PC-3 (cell line): Measurements from ENCODE around the gene SLC39A8. TPM values are rescaled to one million over a fixed set of nuclear protein-coding genes. Genes with fewer than 3 reads are reported as not detected.

Source experiments
- ATAC-seq: fragments of 200-7000 bp; cut with Tn5 transposase; 2 replicates; pipeline ENCODE4 v1.9.1; 2020; ENCODE audit warnings: mild to moderate bottlenecking, moderate library complexity
- BruUV-seq: library from RNA; stranded (reverse); fragments of 400-500 nt; replicated peaks from 2 replicates; lab custom pipeline; 2021; lab: Mats Ljungman, UMichigan
- CTCF ChIA-PET: fragments of 300-600 bp; sonication (Branson Sonifier 250); formaldehyde crosslinking; loops from one replicate; lab custom pipeline; 2022; ENCODE audit warnings: antibody characterized with exemption; lab: Charles Lee
- POLR2A ChIA-PET: fragments of 300-600 bp; sonication (Branson Sonifier 250); formaldehyde crosslinking; loops from one replicate; lab custom pipeline; 2022; ENCODE audit warnings: antibody characterized with exemption; ENCODE audit not compliant: unreplicated experiment; lab: Charles Lee
- DNase-seq: peaks from one replicate; pipeline ENCODE4 v3.0.0-alpha.2; 2015
- H2AFZ ChIP-seq: fragments of 300-600 bp; sonication (generic); 2 replicates; pipeline ENCODE4 v1.6.0; 2016; ENCODE audit warnings: antibody characterized with exemption, low read length
- H3F3A ChIP-seq: fragments of 300-600 bp; sonication (generic); one replicate; pipeline ENCODE4 v1.6.0; 2017; ENCODE audit warnings: antibody characterized with exemption, low read length, control low read depth, mild to moderate bottlenecking; ENCODE audit not compliant: unreplicated experiment
- H3K27ac ChIP-seq: fragments of 300-600 bp; sonication (generic); 2 replicates; pipeline ENCODE4 v1.5.1; 2016; ENCODE audit warnings: mild to moderate bottlenecking, low read length
- H3K27me3 ChIP-seq: fragments of 300-600 bp; sonication (generic); 2 replicates; pipeline ENCODE4 v1.6.1; 2016; ENCODE audit warnings: low read length, mixed read lengths
- H3K36me3 ChIP-seq: fragments of 300-600 bp; sonication (generic); 2 replicates; pipeline ENCODE4 v1.6.1; 2016; ENCODE audit warnings: low read depth, mixed run types, low read length, mixed read lengths
- H3K4me1 ChIP-seq: fragments of 300-600 bp; sonication (generic); 2 replicates; pipeline ENCODE4 v1.5.1; 2016; ENCODE audit warnings: low read length; ENCODE audit not compliant: insufficient read depth
- H3K4me2 ChIP-seq: fragments of 300-600 bp; sonication (generic); 2 replicates; pipeline ENCODE4 v1.6.0; 2016; ENCODE audit warnings: low read length
- H3K4me3 ChIP-seq: fragments of 300-600 bp; sonication (generic); 2 replicates; pipeline ENCODE4 v1.5.1; 2016; ENCODE audit warnings: mild to moderate bottlenecking, low read length, mixed read lengths
- H3K79me2 ChIP-seq: fragments of 300-600 bp; sonication (generic); 2 replicates; pipeline ENCODE4 v1.6.1; 2017; ENCODE audit warnings: low read length, mixed read lengths
- H3K9ac ChIP-seq: fragments of 300-600 bp; sonication (generic); 2 replicates; pipeline ENCODE4 v1.6.0; 2016; ENCODE audit warnings: mild to moderate bottlenecking, low read length
- H3K9me2 ChIP-seq: fragments of 300-600 bp; sonication (generic); replicated peaks from 2 replicates; pipeline ENCODE4 v1.6.1; 2016; ENCODE audit warnings: mixed run types, low read length, mixed read lengths
- H3K9me3 ChIP-seq: fragments of 300-600 bp; sonication (generic); 2 replicates; pipeline ENCODE4 v1.6.1; 2016; ENCODE audit warnings: low read length, mixed read lengths
- H4K20me1 ChIP-seq: fragments of 300-600 bp; sonication (generic); 2 replicates; pipeline ENCODE4 v1.6.1; 2016; ENCODE audit warnings: low read length, mixed read lengths
- EZH2 ChIP-seq: fragments of 300-600 bp; sonication (generic); IDR thresholded peaks from one replicate; pipeline ENCODE4 v1.6.1; 2017; ENCODE audit warnings: antibody characterized with exemption, mild to moderate bottlenecking, low read length; ENCODE audit not compliant: unreplicated experiment
- EZH2phosphoT487 ChIP-seq: fragments of 300-600 bp; sonication (generic); IDR thresholded peaks from 2 replicates; pipeline ENCODE4 v1.6.1; 2018; ENCODE audit warnings: mild to moderate bottlenecking, antibody characterized with exemption, low read length, borderline replicate concordance
- intact Hi-C: fragments of 100-400 bp; cut with micrococcal nuclease; formaldehyde crosslinking; loops from 2 replicates; pipeline ENCODE4 v1.9.0; 2023
- total RNA-seq: library from RNA; depleted of rRNA; stranded (reverse); fragments of >200 nt; gene quantifications from 2 replicates; pipeline ENCODE4 v1.2.3, GENCODE V29; 2014
- TF ChIP-seq, protein P1 (sequence below): fragments of 300-600 bp; sonication (generic); conservative IDR thresholded peaks from 2 replicates; pipeline ENCODE4 v1.5.1; 2017; ENCODE audit warnings: antibody characterized with exemption, low read depth, mild to moderate bottlenecking, low read length

The SLC39A8 gene
- total RNA-seq, 1 experiment from 2014 or later: 19.5 TPM

- H3K9me2 ChIP-seq: no peaks in the 10 kb centered on the region
- no peaks in the 10 kb centered on the region for H3K79me2 ChIP-seq
- H3K4me2 ChIP-seq: peak overlapping the region; percentile 17; the same call in 1 of the 2 replicates
- peaks cover 12% of the 10 kb centered on the region; the same call in 1 of the 2 replicates for H3K4me1 ChIP-seq
- no peaks in the 10 kb centered on the region for H3K36me3 ChIP-seq
- no peak for TF ChIP-seq EZH2
- TF ChIP-seq EZH2phosphoT487: no peak
- TF ChIP-seq, protein P1, sequence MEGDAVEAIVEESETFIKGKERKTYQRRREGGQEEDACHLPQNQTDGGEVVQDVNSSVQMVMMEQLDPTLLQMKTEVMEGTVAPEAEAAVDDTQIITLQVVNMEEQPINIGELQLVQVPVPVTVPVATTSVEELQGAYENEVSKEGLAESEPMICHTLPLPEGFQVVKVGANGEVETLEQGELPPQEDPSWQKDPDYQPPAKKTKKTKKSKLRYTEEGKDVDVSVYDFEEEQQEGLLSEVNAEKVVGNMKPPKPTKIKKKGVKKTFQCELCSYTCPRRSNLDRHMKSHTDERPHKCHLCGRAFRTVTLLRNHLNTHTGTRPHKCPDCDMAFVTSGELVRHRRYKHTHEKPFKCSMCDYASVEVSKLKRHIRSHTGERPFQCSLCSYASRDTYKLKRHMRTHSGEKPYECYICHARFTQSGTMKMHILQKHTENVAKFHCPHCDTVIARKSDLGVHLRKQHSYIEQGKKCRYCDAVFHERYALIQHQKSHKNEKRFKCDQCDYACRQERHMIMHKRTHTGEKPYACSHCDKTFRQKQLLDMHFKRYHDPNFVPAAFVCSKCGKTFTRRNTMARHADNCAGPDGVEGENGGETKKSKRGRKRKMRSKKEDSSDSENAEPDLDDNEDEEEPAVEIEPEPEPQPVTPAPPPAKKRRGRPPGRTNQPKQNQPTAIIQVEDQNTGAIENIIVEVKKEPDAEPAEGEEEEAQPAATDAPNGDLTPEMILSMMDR: no peak
- no peak overlapping the region for H3K9ac ChIP-seq
- no peaks in the 10 kb centered on the region for H3K27me3 ChIP-seq
- no peak overlapping the region for H3K27ac ChIP-seq
- ATAC-seq (peak; percentile 66), DNase-seq (peak; percentile 60)
- CTCF ChIA-PET: interaction anchor here (0.6 kb wide), 3 partner anchors 12 to 760 kb away, joined by 3 to 6 read pairs (median 3); no protein-coding TSS in a partner anchor
- no peaks in the 10 kb centered on the region for H3K9me3 ChIP-seq
- POLR2A ChIA-PET: no interaction called here
- intact Hi-C loops: no loop called here
- BruUV-seq: no TSS peak
- H2AFZ ChIP-seq: no peak overlapping the region
- H3F3A ChIP-seq: no peaks in the 10 kb centered on the region
- no peak overlapping the region for H3K4me3 ChIP-seq
- H4K20me1 ChIP-seq: no peaks in the 10 kb centered on the region
Measured at GRCh38 chr4:102390438-102390837, 45.2 kb upstream of the SLC39A8 start.

GRCh38 chr4:102388611-102389010 lies 43.3 kb upstream of the SLC39A8 start:
- POLR2A ChIA-PET: no interaction called here
- TF ChIP-seq EZH2 (no peak), EZH2phosphoT487 (no peak)
- TF ChIP-seq, protein P1: no peak
- CTCF ChIA-PET: no interaction called here
- intact Hi-C loops: no loop called here
- no peak overlapping the region for H2AFZ ChIP-seq
- H4K20me1 ChIP-seq: no peaks in the 10 kb centered on the region
- H3K9ac ChIP-seq: no peak overlapping the region
- H3K79me2 ChIP-seq: no peaks in the 10 kb centered on the region
- ATAC-seq: no peak
- no TSS peak for BruUV-seq
- 0 out of 2 replicates have a peak overlapping the region, but pooled peaks have one; percentile 10 for H3K4me2 ChIP-seq
- H3K27me3 ChIP-seq: no peaks in the 10 kb centered on the region
- H3F3A ChIP-seq: no peaks in the 10 kb centered on the region
- H3K4me3 ChIP-seq: no peak overlapping the region
- H3K9me3 ChIP-seq: no peaks in the 10 kb centered on the region
- no peaks in the 10 kb centered on the region for H3K36me3 ChIP-seq
- DNase-seq: peak; percentile 2
- H3K27ac ChIP-seq: no peak overlapping the region
- H3K4me1 ChIP-seq: peaks cover 12% of the 10 kb centered on the region; the same call in 1 of the 2 replicates
- no peaks in the 10 kb centered on the region for H3K9me2 ChIP-seq

- DNase-seq (no peak), ATAC-seq (no peak)
- Histone ChIP-seq H3K9me3 (no peaks in the 10 kb centered on the region), H3K4me3 (no peak overlapping the region), H3K27ac (no peak overlapping the region), H4K20me1 (no peaks in the 10 kb centered on the region), H3K4me1 (peaks cover 12% of the 10 kb centered on the region; the same call in 1 of the 2 replicates), H3K9ac (no peak overlapping the region), H3K36me3 (no peaks in the 10 kb centered on the region), H2AFZ (no peak overlapping the region), H3F3A (no peaks in the 10 kb centered on the region), H3K4me2 (no peak overlapping the region), H3K79me2 (no peaks in the 10 kb centered on the region), H3K27me3 (no peaks in the 10 kb centered on the region), H3K9me2 (no peaks in the 10 kb centered on the region)
- POLR2A ChIA-PET: no interaction called here
- CTCF ChIA-PET: no interaction called here
- TF ChIP-seq EZH2 (no peak), EZH2phosphoT487 (no peak)
- TF ChIP-seq, protein P1: no peak
- BruUV-seq: no TSS peak
- intact Hi-C loops: no loop called here
Measured at GRCh38 chr4:102387552-102388150, 42.4 kb upstream of the SLC39A8 start.
